Activated T-helper 1 cell treated with anti-CD3 and anti-CD28 coated beads, Interleukin-12 subunit alpha, Interleukin-12 subunit beta, Interleukin-2, Interleukin-4 antibody, amounts not matched to agents 30 ng/mL and 10 ng/mL and 1 ng/mL, durations not matched to agents 14 hours and 24 hours and 36 hours (primary cell): ENCODE data around the gene DAPK2. TPM values are rescaled to one million over a fixed set of nuclear protein-coding genes. Genes with fewer than 3 reads are reported as not detected.

Source experiments
- DNase-seq: peaks from one replicate; pipeline ENCODE4 v3.0.0; 2021; ENCODE audit warnings: low spot score
- H3K27ac Mint-ChIP-seq: one replicate; pipeline ENCODE4 v1.8.0; 2021; ENCODE audit warnings: mild to moderate bottlenecking, mixed read lengths
- H3K27me3 Mint-ChIP-seq: one replicate; pipeline ENCODE4 v1.8.0; 2022; ENCODE audit warnings: mild to moderate bottlenecking, moderate library complexity, mixed read lengths; ENCODE audit not compliant: insufficient read depth
- H3K36me3 Mint-ChIP-seq: one replicate; pipeline ENCODE4 v1.8.0; 2021; ENCODE audit warnings: low read depth, mixed read lengths
- H3K4me1 Mint-ChIP-seq: one replicate; pipeline ENCODE4 v1.8.0; 2021; ENCODE audit warnings: low read depth, mixed read lengths
- H3K4me3 Mint-ChIP-seq: one replicate; pipeline ENCODE4 v1.8.0; 2021; ENCODE audit warnings: mild to moderate bottlenecking, moderate library complexity, mixed read lengths
- H3K9me3 Mint-ChIP-seq: one replicate; pipeline ENCODE4 v1.8.0; 2021; ENCODE audit warnings: mixed read lengths
- intact Hi-C: fragments of 100-400 bp; cut with micrococcal nuclease; formaldehyde crosslinking; loops from one replicate; pipeline ENCODE4 v1.15.1; 2024
- total RNA-seq: library from RNA; stranded (reverse); gene quantifications from 2 replicates; pipeline ENCODE4 v1.2.3, GENCODE V29; 2022

DAPK2 gene
- total RNA-seq, 1 donor from 2014 or later: 8.7 TPM

DNA sequence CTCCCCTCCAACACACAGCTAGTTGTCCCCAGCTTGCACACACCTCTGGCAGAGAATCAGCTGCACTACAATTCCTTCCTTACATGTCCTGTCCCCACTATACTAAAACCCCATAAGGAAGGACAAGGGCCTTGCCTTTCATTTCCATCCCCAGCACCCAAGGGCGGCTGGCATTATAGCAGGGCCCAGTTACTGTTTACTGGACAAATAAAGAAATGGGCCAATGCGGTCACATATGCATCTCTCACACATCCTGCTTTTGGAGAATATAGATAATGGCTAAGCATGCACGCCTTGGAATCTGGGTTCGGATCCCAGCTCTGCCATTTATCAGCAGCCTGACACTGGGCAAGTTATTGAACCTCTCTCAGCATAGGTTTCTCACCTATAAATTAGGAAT is 99.1 kb downstream of the DAPK2 start:
- peaks cover 36% of the 10 kb centered on the region for H3K4me1 Mint-ChIP-seq
- H3K36me3 Mint-ChIP-seq: peaks cover 3% of the 10 kb centered on the region
- no peaks in the 10 kb centered on the region for H3K9me3 Mint-ChIP-seq
- intact Hi-C loops: loop anchor here (5.0 kb wide), 3 partner anchors 45 to 120 kb away; partner anchors contain the start of gene DAPK2
- no peak for DNase-seq
- H3K27me3 Mint-ChIP-seq: no peaks in the 10 kb centered on the region
- H3K27ac Mint-ChIP-seq: peak overlapping the region; percentile 13
- H3K4me3 Mint-ChIP-seq: no peak overlapping the region

DNA sequence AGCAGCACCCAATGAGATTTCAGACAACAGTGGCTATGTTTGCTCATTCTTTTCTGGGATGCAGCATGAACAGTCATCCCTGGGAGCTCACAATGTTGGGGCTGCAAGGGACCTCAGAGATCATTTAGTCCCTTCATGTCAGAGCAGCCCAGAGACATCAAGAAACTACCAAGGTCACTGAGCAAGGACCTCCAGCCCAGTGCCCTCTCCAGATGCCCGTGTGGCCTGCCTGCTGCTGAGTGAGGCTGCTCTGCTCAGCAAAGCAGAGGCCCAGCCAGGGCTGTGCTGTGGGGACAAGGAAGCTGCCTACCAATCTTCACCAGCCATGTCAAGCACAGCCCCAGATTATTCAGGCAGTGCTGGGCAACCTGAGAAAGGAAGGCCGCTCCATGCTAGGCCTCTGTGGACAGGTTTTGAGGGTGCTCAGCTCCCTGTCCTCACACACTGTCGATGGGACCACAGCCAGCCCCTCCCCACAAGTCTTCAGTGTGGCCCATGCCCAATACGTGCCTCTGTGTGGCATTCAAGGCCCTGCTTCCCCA is 99.7 kb downstream of the DAPK2 start:
- H3K27ac Mint-ChIP-seq: no peak overlapping the region
- H3K27me3 Mint-ChIP-seq: no peaks in the 10 kb centered on the region
- DNase-seq: no peak
- peaks cover 36% of the 10 kb centered on the region for H3K4me1 Mint-ChIP-seq
- H3K36me3 Mint-ChIP-seq: peaks cover 3% of the 10 kb centered on the region
- no peaks in the 10 kb centered on the region for H3K9me3 Mint-ChIP-seq
- intact Hi-C loops: loop anchor here (5.0 kb wide), 3 partner anchors 46 to 121 kb away; partner anchors contain the start of gene DAPK2
- H3K4me3 Mint-ChIP-seq: no peak overlapping the region

DNA sequence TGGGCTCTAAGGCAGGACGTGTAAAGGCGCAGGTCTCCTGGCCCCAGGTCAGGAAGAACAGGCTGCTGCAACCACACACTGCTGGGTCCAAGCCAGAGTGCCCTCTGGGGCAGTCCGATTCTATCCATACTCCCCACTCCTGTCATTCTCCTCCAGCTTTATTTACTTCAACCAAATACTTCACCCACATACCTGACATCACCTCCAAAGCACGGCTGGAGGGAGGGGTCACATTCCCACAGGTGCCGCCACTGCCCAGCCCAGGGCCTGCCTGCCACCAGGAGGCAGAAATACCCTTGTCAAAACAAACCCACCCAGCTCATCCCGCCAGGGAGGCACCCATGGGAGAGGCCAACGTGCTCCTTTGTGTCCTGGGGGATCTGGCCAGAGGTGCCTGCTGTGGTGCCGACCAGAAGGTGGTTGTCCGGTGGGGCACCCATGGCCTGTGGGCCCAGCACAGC is 100.4 kb downstream of the DAPK2 start:
- peaks cover 43% of the 10 kb centered on the region for H3K4me1 Mint-ChIP-seq
- H3K27me3 Mint-ChIP-seq: no peaks in the 10 kb centered on the region
- no peaks in the 10 kb centered on the region for H3K9me3 Mint-ChIP-seq
- H3K27ac Mint-ChIP-seq: peak overlapping the region; percentile 34
- H3K36me3 Mint-ChIP-seq: peaks cover 3% of the 10 kb centered on the region
- intact Hi-C loops: loop anchor here (2.0 to 5.0 kb wide), 4 partner anchors 46 to 121 kb away; partner anchors contain the start of genes DAPK2 and HERC1
- DNase-seq: no peak
- H3K4me3 Mint-ChIP-seq: no peak overlapping the region

DNA sequence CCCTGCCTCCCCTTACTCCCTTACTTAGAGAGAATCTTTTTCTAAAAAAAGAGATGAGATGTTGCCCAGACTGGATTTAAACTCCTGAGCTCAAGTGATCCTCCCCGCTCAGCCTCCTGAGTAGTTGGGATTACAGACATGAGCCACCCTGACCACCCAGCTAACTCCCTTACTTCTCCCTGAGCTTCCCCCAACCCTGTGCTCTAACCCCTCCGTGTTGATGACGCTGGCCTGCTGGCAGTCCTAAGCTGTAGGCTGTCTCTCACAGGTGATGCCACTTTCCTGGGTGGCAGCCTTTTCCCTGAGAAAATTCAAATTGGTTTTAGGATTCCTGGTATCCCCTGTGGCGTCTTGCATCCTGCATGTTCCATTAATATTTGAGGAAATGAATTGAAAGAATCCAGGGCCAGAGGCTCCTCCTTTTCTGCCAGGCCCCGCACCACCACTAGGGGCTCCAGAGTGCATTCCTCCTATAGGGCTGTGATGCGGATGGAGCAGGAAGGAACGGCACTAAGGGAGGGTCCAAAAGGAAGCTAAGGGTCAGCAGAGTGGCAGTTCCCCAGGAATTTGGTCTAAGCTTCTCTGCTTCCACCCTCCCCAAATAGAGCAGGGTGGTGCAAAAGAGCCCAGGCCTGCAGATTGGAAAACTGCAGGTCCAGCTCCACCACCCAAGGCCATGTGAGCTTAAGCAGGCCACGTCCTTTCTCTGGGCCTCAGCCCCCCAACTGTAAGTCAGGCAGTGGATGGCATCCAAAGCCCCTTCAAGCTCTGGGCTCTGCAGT is 101.1 kb downstream of the DAPK2 start:
- H3K27me3 Mint-ChIP-seq: no peaks in the 10 kb centered on the region
- peak overlapping the region; percentile 52 for H3K27ac Mint-ChIP-seq
- no peak overlapping the region for H3K4me3 Mint-ChIP-seq
- intact Hi-C loops: loop anchor here (2.0 to 5.0 kb wide), 4 partner anchors 47 to 122 kb away; partner anchors contain the start of genes DAPK2 and HERC1
- H3K4me1 Mint-ChIP-seq: peaks cover 47% of the 10 kb centered on the region
- DNase-seq: peak; percentile 51
- no peaks in the 10 kb centered on the region for H3K9me3 Mint-ChIP-seq
- no peaks in the 10 kb centered on the region for H3K36me3 Mint-ChIP-seq

DNA sequence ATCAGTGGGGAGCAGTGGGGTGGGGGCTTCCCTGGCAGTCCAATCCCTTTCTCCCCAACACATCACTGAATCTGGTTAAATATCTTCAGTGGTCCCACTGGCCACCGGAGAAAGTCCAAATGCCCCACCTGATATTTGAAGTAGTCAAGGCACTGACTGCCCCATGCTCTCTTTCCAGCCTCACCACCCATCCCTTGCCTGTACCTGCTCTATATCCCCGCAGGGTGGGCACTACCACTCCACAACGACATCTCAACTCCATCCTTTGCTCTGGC is 101.7 kb downstream of the DAPK2 start:
- Mint-ChIP-seq H3K4me1 (peaks cover 53% of the 10 kb centered on the region), H3K27ac (peak overlapping the region; percentile 52), H3K36me3 (peaks cover under 1% of the 10 kb centered on the region), H3K4me3 (no peak overlapping the region), H3K9me3 (no peaks in the 10 kb centered on the region), H3K27me3 (no peaks in the 10 kb centered on the region)
- DNase-seq: no peak
- intact Hi-C loops: loop anchor here (2.0 kb wide), 1 partner anchor 112 kb away; the partner anchor contains the start of gene HERC1

DNA sequence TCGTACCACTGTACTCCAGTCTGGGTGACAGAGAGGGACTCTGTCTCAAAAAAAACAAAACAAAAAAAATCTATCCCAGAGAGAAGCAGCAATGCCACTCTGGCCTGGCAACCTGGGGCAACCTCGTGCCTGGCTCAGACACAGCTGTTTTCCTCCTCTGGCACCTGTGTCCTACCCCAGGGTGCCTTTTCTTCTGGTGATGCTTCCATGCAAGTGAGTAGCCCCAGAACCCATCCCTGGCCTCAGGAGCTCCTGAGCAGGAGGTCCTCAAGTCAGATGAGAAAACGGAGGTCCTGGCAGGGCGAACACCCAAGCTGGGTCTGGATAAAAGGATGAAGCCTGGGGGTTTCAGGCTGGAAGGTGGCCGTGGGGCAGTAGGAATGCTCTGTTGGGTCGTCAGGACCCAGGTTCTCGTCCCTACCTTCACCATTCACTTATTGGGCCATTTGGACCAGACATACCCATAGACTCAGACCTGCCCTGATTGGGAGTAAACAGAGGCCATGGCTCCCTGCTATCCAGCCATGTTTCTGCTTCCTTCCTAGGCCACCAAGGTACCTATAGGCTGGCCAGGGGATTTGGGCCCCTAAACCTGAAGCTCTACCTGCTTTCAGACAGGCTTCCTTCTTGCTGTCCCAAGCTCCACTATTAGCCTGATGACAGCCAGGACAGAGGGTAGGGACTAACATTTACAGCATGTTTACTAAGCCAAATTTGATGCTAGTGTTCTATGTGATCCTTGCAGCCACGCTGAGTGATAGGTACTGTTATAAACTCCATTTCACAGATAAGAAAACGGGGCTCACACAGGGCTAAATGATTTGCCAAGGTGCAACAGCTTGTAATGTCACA is 102.2 kb downstream of the DAPK2 start:
- H3K27ac Mint-ChIP-seq: no peak overlapping the region
- intact Hi-C loops: loop anchor here (2.0 kb wide), 1 partner anchor 111 kb away; the partner anchor contains the start of gene HERC1

DNA sequence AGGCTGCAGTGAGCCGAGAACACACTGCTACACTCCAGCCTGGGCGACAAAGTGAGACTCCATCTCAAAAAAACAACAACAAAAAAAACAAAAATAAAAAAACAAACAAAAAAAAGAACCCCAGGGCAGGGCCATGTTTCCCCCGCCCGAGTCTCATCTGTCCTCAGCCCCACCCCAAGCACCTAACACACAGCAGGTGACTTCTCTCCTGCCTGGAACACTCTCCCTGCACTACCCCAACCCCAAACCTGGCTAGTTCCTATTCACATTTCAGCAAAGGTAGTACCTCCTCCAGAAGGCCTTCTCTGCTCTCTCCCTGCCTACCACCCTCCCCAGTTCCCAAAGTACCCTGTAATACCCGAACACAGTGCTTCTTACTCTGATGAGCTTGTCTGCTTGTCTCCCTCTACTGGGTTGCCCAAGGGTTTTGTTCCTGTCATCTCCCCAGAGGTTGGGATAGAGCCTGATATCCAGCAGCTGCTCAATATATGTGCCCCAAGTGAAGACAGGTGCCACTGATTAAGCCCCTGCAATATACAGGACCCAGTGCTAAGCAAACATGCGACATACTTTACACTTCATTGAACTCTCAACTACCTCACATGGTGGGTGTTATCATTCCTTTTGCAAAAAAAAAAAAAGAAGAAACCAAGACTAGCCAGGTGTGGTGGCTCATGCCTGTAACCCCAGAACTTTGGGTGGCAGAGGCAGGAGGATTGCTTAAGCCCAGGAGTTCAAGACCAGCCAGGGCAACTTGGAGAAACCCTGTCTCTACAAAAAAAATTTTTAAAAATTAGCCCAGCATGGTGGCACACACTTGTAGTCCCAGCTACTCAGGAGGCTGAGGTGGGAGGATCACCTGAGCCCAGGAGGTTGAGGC is 103.6 kb downstream of the DAPK2 start:
- intact Hi-C loops: no loop called here
- H3K4me3 Mint-ChIP-seq: no peak overlapping the region
- H3K27ac Mint-ChIP-seq: peak overlapping the region; percentile 44
- H3K27me3 Mint-ChIP-seq: no peaks in the 10 kb centered on the region
- no peak for DNase-seq
- peaks cover 66% of the 10 kb centered on the region for H3K4me1 Mint-ChIP-seq
- peaks cover 6% of the 10 kb centered on the region for H3K36me3 Mint-ChIP-seq
- no peaks in the 10 kb centered on the region for H3K9me3 Mint-ChIP-seq

More for the DNA sequence above, 102.2 kb downstream of the DAPK2 start:
- no peak for DNase-seq
- Mint-ChIP-seq H3K4me3 (no peak overlapping the region), H3K27me3 (no peaks in the 10 kb centered on the region), H3K4me1 (peaks cover 56% of the 10 kb centered on the region), H3K9me3 (no peaks in the 10 kb centered on the region), H3K36me3 (peaks cover 6% of the 10 kb centered on the region)

DNA sequence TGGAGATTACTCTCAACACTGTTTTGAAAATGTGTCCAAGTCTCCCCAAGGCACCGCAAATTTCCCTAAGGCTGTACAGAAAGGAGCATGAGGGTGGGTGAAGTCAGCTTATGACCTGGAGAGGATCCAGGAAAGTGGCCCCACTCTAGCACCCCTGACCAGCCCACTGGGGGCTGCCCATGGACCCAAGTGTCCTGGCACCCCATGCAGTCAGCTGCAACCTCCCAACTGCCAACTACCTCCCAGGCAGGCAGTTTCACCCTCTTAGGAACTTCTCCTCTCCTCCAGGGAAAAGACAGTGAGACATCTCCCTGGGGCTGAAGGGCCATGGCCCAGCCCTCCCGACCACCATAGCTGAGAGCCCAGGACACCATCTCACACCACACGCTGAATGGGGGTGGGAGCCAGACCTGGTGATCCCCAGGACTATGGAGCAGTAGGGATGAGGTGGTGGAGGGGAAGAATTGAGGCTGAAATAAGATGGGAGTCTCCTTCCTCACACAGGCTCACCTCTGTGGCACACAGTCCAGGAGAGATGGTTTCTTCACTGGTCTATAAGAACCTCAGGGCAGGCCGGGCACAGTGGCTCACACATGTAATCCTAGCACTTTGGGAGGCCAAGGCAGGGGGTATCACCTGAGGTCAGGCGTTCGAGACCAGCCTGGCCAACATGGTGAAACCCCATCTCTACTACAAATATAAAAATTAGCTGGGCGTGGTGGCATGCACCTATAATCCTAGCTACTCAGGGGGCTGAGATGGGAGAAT is 104.4 kb downstream of the DAPK2 start:
- Mint-ChIP-seq H3K4me3 (no peak overlapping the region), H3K27ac (peak overlapping the region; percentile 30), H3K36me3 (peaks cover 6% of the 10 kb centered on the region), H3K27me3 (no peaks in the 10 kb centered on the region), H3K4me1 (peaks cover 72% of the 10 kb centered on the region), H3K9me3 (no peaks in the 10 kb centered on the region)
- intact Hi-C loops: no loop called here
- DNase-seq: no peak

DNA sequence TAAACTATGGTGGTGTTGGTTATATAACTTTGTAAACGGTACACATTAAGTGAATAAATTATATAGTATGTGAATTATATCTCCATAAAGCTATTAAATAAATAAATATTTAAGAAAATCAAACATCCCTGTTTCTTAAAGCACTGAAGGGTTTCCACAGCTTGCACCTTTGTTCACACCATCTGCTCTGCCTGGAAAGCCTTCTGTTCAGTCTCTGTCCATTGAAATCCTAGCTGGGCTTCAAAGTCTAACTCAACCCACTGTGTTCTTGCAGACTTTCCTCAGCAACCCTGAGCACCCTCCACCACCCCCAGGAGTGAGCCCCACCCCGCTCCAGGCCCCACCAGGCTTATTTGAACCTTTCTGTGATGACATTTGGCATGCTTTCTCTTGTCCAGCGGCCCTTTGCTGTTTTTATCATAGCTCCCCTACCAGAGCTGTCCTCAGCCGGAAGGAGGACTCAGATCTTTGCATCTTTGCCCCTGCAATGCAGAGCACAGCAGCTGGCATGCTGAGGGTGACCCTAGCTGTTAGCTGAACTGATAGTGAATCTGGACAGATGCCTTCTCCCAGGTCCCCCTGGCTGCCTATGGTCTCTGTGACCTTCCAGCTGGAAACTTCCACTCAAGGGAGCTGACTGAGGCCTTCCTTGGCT is 105.2 kb downstream of the DAPK2 start:
- H3K36me3 Mint-ChIP-seq: peaks cover 6% of the 10 kb centered on the region
- H3K4me1 Mint-ChIP-seq: peaks cover 69% of the 10 kb centered on the region
- peak overlapping the region; percentile 14 for H3K27ac Mint-ChIP-seq
- H3K4me3 Mint-ChIP-seq: no peak overlapping the region
- H3K27me3 Mint-ChIP-seq: no peaks in the 10 kb centered on the region
- no peaks in the 10 kb centered on the region for H3K9me3 Mint-ChIP-seq
- no peak for DNase-seq
- intact Hi-C loops: no loop called here

DNA sequence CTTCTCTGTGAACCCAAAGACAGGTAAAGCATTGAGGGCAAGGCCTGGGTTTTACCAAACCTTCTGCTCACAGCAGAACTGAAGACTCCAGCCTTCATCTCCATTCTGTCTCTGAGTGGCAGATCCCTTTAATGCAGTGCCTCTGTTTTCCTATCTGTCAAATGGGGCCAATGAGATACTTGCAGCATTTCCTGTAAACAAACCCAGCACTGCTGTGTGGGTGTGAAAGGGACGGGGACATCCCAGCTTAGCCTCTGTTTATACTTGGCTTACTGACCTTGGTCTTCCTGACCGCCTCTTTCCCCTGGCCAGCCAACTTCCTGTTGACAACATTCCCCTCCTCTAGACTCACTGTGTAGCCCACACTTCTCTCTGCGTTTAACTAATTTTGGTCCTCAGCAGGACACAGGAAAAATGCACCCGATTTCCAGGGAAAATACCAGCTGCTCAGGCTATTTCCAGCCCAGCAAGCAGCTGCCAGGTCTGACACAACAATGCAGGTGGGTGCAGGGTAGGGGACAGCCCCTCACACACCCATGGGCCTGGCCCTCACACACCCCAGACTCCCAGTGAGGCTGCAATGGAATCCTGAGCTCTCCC is 106.7 kb downstream of the DAPK2 start:
- H3K27me3 Mint-ChIP-seq: no peaks in the 10 kb centered on the region

More for the DNA sequence above, 106.7 kb downstream of the DAPK2 start:
- DNase-seq: peak; percentile 35
- Mint-ChIP-seq H3K36me3 (peaks cover 6% of the 10 kb centered on the region), H3K9me3 (no peaks in the 10 kb centered on the region), H3K4me1 (peaks cover 56% of the 10 kb centered on the region), H3K4me3 (peak overlapping the region; percentile 40), H3K27ac (peak overlapping the region; percentile 91)
- intact Hi-C loops: loop anchor here (1.0 to 5.0 kb wide), 5 partner anchors 17 to 132 kb away; no protein-coding TSS in a partner anchor
